Measurements from ENCODE around the gene MLIP.

- TF ChIP-seq CTCF (IDR thresholded peaks at IDR 0.05), result no peak
- no peak for TF ChIP-seq POLR2A (IDR thresholded peaks at IDR 0.05)
Measured at GRCh38 chr6:54134935-54135334, 23.7 kb downstream of the MLIP start.
